HG03280 (cell line): Measurements from ENCODE around the gene RPTOR.
"Not testable (repeated sequence)": the region's sequence is repeated elsewhere in the genome, so short reads cannot be mapped to it uniquely, and the experiment has no call there.

Experiments
- ATAC-seq: cut with Tn5 transposase; IDR thresholded peaks from one replicate; pipeline ENCODE4 v1.9.1; 2021; ENCODE audit warnings: mild to moderate bottlenecking, moderate library complexity; ENCODE audit not compliant: unreplicated experiment

Gene RPTOR

DNA sequence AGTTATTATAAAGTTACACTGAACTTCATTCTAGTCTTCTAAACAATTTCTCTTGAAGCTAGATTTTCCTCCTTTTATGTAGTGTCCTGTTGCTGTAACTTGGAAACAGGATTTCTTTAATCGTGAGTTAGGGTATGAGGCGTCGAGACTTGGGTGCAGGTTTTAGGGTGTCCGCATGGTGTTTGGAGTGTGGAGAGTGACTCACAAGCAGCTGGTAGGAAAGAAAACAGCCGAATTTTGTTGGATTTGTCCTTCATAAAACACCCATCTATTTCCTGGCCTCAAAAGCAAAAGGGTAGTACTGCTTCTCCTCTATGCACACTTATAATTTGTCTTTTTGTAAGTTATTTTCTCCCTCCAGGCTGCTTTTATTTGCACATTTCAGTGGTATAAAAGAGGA, 1.6 kb downstream of the RPTOR start:
- ATAC-seq: no peak

DNA sequence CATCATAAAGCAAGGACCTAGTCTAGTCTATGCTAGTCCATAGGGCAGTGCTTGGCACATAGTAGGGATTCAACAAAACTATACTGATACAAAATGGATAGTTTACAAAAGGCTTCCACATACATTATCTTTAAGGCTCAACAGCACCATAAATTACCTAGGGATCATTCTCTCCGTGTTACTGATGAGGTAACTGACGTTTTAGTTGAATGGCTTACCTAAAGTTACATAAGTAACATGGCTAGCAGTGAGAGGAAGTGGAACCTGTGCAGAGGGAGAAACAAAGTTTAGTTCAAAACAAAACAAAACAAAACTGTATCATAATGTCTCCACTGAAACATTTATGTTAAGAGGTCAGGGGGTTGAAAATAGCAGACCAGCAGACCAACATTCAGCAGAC, 7.9 kb downstream of the RPTOR start:
- ATAC-seq: no peak

DNA sequence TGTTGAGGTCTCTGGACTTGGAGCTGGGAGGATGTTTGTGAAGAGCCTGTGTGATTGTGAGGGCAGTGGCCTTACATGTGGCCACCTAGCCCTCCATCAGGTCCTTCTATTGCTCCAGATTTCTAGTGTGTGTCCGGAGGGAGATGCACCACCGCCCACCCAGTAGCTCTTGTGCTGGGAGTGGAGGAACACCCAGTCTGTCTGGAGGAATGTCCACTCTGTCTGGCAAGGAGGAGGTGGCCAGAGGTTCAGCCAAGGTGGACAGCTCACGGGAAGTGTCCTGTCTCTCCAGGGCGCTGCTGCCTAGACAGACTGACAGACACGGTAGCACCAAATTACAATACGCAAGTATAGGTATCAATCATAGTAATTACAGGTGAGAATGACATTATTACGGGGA, 10.6 kb downstream of the RPTOR start:
- no peak for ATAC-seq

DNA sequence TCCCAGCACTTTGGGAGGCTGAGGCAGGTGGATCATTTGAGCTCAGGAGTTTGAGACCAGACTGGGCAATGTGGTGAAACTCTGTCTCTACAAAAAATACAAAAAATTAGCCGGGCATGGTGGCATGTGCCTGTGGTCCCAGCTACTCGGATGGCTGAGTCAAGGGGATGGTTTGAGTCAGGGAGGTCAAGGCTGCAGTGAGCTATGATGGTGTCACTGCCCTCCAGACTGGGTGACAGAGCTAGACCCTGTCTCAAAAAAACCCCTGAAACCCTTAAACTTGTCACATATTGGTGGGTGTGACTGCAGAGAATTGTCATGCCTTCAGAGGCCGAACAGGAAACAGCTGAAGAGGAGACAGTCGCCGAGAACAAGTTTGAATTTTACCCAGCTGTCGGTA, 13.4 kb downstream of the RPTOR start:
- ATAC-seq: no peak

DNA sequence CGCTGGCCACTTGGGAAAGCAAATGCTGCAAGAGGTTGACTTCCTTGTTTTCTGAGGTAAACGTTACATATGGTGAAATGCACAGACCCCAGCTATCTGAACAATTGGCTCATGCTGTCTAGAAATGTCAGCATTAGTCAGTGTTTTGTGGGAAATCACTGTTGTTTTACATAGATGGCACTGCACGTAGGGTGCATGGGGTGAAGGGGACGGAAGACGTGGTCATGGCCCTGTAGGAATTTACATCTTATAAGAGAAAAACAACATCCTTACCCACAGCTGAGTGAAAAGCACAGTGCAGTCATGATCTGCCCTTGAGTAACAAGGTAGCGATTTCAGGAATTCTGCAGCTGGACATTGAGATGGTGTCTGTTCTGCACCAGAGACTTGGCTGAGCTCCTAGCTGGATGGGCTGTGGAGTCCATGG, 15.2 kb downstream of the RPTOR start:
- ATAC-seq: no peak

DNA sequence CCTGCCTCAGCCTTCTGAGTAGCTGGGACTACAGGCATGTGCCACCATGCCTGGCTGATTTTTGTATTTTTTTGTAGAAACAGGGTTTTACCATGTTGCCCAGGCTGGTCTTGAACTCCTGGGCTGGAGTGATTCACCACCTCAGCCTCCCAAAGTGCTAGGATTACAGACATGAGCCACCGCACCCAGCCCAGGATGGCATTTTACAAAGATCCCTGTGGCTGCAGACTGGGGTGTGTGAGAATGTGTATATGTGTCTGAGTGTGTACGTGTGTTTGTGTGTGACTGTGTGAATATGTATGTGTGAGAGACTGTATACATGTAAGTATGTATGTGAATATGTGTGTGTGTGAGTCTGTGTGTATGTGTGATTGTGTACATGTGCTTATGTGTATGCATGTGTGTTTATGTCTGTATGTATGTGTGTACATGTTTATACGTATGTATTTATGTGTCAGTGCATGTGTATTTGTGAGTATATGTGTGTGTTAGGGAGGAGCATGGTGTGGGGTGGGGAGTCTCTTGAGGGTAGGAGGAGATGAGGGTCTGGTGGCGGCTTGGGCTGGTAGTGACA, 17.0 kb downstream of the RPTOR start:
- ATAC-seq: no peak

DNA sequence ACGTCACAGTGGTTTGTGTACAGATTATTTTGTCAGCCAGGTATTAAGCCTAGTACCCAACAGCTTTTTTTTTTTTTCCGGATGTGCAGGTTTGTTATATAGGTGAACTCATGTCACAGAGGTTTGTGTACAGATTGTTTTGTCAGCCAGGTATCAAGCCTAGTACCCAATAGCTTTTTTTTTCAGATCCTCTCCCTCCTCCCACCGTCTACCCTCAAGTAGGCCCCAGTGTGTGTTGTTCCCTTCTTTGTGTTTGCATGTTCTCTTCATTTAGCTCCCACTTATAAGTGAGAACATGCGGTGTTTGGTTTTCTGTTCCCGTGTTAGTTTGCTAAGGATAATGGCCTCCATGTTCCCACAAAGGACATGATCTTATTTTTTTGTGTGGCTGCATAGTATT, 19.9 kb downstream of the RPTOR start:
- ATAC-seq: no peak

DNA sequence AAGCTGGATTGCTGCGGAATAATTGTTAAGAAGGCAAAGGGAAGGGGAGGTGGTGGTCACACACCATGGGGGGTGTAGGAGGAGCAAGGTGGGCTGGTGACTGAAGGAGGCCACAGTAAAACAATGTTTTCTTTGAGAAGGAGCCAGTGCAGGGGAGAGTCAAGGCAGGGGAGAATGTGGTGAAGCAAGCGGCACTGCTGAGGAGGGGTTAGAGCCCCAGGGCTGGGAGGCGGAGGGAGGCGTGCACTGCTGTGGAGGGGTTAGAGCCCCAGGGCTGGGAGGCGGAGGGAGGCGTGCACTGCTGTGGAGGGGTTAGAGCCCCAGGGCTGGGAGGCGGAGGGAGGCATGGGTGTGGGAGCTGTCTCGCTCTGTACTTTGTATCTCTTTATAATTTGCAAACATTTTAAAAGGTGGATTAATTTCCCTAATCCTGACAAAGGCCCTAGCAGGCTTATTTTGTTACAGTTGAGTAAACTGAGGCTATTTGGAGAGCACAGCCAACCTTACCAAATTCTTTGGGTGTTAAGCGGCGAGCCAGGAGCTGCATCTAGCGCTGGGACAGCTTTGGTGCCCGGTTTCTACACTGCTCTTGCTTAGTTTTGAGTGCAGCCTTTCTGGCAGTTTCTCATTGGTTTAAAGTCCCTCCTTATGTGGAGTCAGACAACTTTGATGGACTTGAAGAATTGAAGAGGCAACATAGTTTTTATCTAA, 20.9 kb downstream of the RPTOR start:
- ATAC-seq: no peak

DNA sequence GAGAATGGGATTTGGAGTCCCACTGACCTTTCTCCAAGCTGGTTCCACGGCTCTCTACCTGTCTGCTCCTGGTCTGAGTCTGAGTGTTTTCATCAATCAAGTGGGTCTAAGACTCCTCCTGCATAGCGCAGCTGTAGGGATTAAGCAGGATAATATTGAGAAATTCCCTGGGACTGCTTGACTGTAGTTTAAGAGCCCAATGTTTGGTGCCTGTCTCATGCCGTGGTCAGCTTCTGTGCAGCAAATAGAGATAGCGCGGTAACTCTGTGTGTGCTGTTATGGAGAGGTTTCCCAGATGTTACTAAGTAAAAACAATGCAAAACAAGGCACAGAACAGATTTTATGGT, 21.4 kb downstream of the RPTOR start:
- no peak for ATAC-seq

DNA sequence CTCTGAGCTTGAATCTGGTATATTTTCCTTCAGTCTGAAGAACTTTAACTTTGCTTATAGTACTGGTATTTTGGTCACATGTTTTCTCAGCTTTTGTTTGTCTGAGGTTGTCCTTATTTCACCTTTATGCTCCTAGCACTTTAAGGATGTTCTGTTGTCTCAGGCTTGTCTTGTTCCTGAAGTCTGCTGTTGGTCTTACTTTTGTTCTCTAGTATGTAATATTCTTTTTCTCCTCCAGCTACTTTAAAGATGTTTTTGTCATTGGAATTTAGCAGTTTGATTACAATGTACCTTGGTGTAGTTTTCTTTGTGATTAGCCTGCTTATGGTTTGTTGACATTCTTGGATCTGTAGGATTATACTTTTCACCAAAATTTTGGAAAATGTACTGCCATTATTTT, 23.6 kb downstream of the RPTOR start:
- no peak for ATAC-seq

DNA sequence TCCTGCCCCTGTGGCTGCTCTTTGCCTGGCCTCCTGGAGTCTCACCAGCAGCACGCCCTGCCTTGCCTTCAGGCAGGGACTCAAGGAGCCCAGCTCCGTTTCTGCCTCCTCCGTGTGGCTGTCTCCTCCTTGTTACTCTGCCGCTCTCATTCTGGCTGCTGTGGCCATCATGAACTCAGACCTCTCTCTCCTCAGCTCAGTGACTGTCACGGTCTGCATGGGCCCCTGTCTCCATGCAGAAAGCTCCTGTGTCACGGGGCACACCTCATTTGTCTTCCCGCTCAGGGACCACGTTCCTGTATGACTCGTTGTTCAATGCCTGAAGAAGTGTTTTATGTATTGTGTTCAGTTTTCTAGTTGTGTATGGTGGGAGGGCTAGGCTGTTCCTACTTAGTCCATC, 25.3 kb downstream of the RPTOR start:
- no peak for ATAC-seq

DNA sequence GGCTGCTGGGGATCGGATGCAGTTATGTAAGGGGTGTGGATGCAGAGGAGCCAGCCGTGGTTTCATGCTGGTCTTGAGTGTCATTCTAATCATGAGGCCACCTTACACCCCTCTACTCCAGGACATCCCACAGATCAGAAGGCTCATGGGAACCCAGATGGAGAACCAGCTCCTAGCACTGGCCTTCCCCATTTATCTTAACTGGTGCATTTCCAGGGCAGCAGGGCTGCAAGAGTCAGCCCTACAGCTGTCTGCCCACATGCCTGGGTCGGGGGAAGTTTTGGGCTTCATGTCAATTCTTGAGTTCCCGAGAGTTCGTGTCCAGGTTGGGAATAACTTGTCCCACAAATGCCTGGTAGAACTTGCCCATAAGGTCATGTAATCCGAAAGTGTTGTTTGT, 29.1 kb downstream of the RPTOR start:
- no peak for ATAC-seq

DNA sequence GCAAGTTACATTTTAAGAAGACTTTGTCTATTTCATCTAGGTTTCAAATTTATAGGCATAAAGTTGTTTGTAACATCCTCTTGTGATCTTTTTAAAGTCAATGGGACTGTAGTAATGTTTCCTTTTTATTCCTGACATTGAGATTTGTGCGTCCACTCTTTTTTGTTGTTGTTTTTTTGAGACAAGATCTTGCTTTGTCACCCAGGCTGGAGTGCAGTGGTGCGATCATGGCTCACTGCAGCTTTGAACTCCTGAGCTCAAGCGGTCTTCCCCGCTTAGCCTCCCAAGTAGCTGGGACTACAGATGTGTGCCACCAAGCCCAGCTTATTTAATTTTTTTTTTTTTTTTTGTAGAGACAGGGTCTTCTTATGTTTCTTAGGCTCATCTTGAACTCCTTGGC, 29.9 kb downstream of the RPTOR start:
- no peak for ATAC-seq

DNA sequence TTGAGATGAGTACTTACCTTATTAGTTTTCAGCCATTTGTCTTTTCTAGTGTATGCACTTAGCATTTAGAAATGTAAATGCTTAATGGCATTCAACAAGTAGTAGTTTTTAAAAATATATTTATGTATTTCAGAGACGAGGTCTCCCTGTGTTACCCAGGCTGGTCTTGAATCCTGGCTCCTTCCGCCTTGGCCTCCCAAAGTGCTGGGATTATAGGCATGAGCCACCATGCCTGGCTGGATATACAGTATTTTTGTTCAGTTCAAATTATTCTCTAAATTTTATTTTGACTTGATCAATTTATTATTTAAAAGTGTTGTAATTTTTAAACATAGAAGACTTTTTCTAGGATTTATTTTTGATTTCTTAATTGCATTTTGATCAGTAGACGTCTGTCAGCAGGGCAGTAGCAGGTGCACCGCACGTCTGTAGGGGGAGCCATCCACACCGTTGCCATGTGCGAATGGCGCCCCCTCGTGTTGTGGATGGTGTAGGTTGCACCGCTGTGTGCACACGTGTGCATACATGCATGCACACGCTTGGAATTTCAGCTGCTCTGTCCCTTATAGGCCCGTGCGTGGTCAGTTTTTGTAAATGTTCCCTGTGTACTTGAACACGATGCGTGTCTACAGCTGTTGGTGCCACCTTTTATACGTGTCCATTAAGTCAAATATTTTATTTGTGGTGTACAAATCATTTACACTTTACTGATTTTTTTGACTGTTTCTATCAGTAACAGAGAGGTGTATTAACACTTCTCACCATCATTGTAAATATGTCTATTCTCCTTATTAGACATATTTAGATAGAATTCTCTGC, 30.6 kb downstream of the RPTOR start:
- ATAC-seq: peak; percentile 86

DNA sequence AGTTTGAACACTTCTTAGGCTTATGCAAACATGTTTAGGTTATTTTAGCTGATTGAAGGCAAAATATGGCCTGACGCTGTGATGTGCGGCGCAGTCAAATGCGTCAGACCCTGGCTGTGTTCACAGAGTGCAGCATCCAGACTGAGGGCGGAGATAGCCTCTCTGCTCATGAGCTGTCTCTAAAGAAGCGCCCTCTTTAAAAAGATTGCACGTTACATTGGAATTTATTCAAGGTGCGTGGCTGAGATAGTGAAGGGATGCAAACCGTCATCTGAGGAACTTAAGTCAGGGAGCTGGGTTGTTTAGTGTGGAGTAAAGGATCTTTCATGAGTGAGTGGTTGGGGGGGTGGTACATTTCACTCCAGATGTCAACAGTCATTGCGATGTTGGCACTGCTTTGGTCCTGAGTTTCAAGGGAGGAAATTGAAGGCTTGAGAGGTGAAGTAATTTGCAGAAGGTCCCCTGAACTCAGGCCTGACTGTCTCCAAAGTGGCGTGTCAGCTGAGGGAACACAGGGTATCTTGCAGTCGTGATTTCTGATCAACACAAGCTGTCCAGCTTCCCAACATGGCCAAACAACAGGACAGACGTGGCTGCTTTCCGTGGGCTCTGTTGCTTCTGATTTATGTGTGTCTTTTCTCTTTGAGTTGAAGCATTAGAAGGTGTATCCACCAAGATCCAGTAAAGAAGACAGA, 33.4 kb downstream of the RPTOR start:
- no peak for ATAC-seq

DNA sequence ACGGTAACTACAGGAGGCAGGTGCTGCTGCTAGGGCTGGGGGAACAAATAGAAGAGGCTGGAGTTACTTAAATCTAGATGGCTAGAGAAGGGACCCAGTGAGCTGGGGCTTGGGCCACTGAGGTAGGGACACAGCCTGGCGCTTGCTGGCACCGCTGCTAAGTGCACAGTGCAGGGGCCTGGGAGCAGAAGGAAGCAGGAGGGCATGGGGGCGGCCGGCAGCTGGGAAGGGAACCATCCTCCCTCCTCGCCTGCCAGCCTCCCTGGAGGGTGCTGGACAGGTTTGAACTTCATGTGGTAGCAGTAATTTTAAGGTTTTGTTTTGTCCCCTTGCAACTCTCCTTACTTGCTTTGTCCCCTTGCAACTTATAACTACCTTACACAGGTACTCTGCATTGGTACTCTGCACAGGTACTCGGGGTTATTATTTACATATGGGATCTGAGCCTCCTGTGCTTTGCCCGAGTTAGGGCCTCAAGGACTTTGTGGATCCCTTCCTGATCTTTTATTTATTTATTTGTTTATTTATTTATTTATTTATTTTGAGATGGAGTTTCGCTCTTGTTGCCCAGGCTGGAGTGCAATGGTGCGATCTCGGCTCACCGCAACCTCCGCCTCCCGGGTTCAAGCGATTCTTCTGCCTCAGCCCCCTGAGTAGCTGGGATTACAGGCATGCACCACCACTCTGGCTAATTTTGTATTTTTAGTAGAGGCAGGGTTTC, 34.2 kb downstream of the RPTOR start:
- ATAC-seq: not testable (repeated sequence)

DNA sequence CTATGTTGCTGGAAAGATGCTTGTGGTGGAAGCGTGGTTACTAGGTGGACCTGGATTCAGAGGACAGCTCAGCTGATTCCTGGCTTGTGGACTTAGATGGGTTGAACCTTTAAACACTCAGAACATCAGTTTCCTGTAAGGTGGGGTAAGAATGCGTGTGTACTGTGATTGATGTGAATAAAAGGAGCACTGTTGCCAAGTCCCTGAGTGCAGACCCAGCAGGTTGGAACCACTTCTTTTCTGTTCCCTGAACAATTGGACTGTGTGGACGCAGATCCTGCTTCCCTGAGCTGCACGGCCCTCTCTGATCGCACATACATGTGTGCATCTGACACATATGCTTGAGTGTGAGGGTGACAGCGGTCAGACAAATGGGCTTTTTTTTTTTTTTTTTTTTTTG, 37.5 kb downstream of the RPTOR start:
- no peak for ATAC-seq

DNA sequence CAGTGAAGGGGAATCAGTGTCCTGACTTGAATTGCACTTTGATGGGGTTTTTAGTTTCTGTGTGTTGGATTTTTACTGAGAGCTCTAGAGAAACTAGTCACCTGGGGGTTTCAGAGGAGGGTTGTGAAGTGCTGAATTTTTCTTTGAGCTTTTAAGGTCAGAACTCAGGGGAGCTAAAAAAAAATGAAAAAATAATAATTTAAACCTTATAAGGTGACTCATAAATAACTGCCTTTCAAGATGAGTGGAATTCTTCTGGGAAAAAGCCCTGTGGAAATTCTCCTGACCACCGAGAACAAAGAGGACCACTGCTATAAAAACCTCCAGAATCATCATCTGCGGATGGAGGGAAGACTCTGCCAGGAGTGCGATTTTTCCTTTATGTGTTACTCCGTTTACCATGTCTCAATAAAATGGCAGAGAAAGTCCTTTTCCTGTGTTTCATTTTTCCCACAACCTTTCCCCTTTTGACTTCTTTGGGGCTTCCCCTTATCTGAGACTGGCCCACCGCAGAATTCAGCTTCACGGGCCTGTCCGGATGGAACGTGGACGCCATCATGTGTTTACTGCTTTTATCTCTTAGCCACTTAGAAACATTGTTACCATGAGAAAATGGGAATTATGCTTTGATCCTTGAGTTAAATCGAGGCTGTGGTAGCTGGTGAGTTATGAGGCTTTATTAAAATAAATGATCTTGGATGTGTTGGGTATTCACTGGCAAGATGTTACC, 39.7 kb downstream of the RPTOR start:
- ATAC-seq: no peak

DNA sequence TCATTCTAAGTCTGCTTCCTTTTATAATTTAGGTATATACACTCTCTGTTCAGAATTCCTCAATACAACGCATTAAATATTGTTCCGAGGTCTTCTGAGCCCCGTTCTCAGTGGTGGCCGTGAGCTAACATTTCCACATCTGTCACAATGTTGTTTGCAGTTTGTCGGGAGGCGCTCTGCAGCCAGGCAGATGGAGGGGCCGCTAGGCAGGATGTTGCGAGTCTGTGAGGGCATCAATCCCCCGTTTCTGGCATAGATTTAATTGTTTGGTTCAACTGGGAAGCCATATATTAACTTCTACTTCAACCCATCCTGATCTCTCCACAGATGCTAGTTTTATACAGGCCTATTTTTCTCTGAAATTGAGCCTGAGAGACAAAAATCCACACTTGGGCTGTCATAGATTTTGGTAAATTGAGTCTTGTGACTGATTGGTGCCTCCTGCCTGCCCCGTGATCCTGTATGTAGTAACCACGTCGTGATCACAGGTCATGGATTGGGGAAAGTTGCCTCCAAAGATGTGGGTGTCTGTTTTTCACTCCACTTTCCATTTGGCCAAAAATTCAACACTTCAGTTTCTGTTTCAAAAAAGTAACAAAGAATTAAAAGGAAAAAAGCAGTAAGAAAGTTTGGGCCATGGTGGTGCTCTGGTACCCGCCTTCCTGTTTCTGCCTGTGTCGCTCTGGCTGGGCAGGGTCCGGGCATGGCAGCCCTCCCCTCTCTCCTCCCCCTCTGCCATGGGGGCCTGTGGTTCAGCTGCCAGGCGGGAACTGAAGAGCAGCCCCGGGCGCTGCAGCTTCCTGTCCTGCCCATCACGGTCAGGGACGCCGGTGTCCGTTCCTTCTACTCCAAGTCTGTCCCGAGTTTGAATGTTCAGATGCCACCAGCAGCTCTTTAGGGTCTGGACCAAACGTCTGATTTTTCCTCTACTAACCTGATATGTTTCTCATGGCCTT, 41.5 kb downstream of the RPTOR start:
- ATAC-seq: no peak
